Stimulated activated CD8-positive, alpha-beta memory T cell treated with anti-CD3 and anti-CD28 coated beads, Interleukin-15, amount 100 ng/mL, for 24 hours (primary cell): ENCODE data around the gene DOCK9.

Experiments
- DNase-seq: peaks from one replicate; pipeline ENCODE4 v3.0.0-alpha.2; 2020; ENCODE audit warnings: low read depth

Gene DOCK9

DNA sequence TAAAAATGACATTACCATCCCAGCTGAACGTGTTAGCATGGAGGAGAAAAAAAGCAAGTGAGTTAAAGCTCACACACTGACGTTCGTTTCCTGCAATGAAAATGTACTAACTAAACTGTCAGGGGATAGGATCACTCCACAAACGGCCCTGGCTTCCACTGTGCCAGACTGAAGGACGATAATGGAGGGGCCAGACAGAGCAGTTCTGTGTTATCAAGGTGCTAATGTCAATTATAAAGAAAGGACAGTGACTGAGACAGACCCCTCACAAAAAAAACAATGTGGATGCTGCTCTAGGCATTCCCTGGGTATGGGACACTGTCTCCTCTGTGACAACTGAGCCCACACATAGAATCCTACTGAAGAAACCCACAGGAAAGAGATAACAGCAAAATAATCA, 181.7 kb downstream of the DOCK9 start:
- DNase-seq = no peak

DNA sequence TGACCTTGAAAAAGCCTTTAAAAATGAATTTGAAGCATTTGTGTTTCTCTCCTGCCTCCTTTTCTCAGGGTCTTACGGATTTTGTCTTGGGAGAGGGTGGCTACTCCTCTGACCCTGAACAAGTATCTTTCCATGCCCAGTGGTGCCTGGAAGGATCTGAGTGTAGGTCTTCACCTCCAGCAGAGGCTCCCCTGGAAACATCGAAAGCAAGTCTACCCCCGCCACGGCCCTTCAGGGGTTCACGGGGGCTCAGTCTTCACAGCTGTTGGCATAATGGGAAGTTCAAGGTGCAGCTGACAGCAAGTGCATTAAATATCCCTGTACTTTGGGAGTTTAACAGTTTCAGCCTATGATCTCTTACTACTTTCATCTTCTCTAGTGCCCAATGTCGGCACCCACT, 182.6 kb downstream of the DOCK9 start:
- DNase-seq = no peak

DNA sequence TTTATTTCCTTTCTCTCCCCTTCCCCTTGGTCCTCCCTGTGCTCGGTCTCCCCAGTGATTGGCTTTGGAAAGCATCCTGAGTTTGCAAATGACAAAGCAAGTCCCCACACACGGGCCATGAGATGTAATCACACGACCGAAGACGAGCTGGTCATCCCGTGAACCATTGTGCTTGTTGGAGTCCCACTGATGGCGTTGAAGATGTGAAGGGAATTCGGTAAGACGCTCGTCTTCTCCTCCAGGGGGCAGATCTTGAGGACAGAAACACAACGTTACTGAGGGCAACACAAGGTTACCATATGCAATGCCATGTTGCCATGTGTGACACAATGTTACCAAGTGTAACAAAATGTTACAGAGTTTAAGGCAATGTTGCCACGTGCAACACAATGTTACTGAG, 183.4 kb downstream of the DOCK9 start:
- no peak for DNase-seq

DNA sequence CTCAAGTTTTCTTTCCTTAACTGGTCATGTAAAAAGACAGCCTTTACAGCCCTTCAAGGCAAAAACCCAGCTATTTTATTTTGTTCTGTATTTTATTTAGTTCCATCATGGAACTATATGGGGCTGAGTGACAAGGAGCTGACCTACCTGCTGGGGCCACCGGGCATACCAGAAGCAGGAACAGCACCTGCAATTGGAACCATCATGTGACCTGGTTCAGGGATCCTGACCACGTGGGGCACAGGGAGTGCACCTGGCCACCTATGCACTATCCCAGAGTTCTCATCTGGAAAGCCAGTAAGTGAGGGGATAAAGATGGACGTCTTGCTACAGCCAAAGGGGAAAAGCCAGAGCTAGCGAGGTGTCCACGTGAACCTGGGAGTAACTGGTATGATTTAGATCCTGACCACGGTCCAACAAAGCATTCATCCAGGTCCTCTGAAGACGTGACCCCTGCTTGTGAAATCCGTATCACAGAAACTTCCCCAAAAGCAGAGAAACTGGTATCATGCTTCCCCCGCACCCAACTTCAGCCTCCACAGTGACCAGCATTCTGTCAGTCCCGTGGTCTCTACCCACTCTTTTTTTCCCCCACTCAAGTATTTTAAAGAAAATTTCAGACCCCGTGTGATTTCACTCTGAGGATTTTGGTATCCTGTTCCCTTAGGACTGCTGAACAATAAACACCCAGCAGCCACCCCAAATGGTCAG, 184.9 kb downstream of the DOCK9 start:
- no peak for DNase-seq

DNA sequence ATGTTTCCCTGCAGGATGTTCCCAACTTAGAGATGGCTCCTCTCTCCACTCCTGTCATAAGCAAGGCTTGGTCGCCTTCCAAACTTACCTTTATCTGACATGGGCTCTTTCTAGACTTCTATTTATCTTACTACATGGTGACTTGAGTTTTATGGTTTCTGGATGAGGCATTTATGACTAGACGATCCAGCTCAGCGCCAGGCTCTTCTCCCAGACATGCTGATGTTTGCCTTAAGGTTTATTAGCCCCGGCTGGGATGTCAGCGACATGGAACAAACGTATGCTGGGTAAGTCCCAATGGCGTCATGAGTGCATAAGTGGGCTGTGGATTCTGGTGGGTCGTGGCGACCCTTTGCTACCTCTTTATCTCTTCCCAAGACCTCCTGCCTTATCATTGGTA, 185.5 kb downstream of the DOCK9 start:
- no peak for DNase-seq

DNA sequence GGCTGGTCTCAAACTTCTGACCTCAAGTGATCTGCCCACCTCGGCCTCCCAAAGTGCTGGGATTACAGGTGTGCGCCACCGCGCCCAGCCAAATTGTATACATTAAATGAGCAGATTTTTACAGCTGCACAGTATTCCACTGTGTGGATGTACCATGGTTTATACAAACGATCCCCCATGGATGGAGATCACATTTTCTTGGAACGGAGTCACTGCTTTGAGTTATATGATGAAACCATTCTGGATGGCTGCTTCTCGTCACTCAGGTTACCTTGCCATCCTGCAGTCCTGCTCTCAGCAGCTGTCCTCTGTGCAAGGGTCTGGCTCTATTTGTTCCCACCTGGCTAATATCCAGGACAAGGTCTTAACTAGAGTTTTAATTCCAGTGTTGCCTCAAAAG, 186.3 kb downstream of the DOCK9 start:
- no peak for DNase-seq

DNA sequence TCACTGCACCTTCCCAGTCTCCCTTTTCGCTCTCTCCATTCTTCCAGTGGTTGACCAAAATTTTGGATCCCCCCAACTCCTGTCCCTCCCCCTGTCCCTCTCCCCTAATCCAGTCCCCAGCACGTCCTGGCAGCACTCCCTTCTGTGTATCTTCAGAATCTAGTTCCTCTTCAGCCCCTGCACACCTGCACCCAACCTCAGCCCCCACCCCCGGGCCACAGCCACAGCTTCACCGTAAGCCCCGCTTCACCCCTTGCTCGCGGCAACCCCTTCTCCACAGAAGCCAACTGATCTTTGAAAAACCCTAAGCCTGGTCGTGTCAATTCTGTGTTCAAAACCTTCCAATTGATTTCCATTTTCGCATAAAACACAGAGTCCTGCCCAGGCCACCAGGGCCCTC, 189.9 kb downstream of the DOCK9 start:
- DNase-seq = no peak

DNA sequence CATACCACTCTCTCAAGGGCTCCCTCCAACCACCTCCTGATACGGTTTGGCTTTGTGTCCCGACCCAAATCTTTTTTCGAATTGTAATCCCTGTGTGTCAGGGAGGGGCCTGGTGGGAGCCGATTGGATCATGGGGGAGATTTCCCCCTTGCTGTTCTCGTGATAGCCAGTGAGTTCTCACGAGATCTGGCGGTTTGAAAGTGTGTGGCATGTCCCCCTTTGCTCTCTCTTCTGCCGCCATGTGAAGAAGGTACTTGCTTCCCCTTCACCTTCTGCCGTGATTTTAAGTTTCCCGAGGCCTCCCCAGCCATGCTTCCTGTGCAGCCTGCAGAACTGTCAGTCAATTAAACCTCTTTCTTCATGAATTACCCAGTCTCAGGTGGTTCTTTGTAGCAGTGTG, 190.7 kb downstream of the DOCK9 start:
- no peak for DNase-seq

DNA sequence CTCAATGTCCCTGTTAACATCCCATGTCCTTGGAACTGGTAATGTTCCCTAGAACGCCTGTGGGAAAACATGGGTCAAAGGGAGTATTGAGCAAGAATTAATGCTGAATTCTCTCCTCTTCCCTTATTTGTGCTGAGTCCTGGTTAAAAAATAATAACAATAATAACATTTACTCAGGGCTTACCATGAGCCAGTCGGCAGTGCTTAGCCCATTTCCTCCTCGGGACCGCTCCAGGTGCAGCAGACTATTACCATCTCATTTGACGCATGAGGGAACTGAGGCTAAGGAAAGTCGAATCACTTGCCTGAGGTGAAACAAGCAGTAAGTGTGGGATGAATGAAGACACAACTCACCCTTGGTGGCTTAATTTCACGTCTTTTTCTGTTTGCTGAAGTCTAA, 191.8 kb downstream of the DOCK9 start:
- DNase-seq = no peak

DNA sequence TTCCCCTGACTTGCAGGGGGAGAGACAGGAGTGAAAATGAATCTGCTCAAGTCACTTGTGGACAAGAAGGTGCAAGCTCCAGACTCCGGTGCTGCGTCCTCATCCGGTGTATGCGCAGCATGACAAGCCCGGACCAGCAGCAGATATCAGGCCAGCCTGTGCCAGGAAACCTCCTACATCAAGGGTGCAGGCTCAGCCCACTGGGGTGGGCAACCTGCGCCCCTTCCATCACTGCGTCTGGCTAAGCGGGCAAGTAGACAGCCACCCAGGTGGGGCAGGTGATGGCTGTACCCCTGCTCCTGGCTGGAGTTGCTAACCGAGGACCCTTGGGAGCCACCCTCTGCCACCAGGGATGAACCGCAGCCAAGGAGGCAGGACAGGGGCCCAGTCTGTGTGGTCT, 192.5 kb downstream of the DOCK9 start:
- DNase-seq = no peak

DNA sequence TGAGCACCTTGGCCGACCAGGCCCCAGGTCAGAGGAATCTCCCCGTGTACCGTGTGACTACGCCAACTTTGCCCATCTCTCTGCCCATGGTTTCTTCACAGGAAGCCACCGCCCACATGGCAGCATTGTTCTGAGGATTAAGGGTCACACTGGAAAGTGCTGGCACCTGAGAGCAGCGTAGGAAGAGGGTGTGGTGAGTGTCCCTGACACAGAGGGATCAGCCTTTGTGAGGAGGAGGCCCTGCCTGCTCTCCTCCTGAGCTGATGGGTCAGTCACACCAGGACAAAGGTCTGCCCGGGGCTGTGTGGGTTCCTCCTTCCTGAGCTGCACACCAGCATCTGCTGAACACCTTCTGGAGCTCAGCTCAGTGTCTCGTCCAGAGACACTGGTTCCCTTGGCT, 193.2 kb downstream of the DOCK9 start:
- DNase-seq = no peak

DNA sequence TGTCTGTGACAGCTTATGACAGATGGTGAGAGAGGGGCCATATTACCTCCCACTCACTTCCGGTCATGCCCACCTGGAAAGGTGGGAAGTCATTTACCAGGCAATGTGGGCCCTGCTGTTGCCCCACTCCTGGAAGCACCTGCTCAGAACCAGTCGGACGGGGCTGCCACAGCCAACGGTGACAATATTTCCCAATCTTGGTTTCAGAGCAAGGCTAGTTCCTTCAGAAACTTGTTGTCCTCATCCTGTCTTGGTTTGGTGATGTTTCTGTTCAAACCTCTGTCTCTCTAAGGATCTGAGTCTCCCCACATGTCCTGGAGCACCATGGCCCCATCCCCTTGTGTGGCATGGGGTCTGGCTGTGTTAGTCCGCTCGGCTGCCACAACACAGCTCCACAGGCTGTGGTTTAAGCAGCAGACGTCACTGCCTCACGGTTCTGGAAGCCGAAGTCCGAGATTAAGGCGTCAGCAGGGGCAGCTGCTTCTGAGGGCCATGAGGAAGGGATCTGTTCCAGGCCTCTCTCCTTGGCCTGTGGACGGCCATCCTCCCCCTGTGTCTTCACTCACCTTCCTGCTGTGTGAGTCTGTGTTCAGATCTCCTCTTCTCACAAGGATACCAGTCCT, 193.9 kb downstream of the DOCK9 start:
- DNase-seq = no peak

DNA sequence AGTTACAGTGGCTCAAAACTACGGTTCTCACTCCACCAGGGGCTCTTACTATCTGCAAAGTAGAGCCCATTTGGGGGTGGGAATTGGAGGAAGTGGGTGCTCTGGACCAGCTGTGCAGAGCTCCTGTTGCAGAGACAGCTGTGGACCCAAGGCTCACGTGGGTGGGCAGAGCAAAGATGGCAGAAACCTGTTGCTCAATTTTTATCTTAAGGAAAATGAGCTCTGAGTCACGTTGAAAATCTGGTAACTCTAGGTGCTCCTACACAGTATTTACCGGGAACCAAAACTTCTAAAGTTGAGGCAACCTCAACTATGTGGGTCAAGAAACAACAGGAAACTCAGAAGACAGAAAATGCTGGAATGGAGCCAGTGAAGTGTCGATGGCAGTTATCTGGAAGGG, 195.2 kb downstream of the DOCK9 start:
- DNase-seq = no peak

DNA sequence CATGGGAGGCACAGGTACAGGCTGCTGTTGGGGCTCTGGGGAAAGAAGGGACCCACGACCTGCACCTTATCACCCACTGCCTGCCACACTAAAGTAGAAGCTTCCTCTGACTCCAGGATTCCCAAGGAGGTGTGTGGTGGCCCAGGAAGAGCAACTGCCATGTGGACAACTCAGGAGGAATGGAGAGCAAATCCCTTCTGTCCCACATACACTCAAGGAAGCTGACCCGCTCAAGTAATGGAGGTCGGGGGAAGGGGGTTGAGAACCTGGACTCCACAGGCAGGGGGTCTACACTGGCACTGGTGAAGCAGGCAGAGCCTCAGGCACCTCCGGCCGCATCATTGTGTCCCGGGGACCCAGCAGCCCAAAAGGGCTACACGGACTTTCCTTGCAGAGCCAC, 196.0 kb downstream of the DOCK9 start:
- DNase-seq = no peak

DNA sequence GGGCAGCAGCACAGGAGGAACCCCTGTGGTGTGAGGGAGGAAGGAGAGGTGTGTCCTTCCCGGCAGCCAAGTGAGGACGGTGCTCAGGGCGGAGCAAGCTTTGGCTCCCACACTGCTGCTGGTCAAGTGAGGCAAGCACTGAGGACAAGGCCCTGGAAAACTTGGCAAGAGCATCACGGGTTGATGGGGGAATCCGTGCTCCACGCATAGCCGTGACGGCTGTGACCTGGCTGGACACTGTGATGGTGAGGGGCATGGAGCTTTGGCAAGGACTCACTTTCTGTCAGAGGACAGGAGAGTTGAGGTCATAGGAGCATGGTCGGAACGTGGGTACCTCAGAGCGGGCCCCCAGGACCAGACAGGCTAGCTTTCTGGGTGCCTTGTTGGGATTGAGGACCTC, 196.4 kb downstream of the DOCK9 start:
- no peak for DNase-seq

DNA sequence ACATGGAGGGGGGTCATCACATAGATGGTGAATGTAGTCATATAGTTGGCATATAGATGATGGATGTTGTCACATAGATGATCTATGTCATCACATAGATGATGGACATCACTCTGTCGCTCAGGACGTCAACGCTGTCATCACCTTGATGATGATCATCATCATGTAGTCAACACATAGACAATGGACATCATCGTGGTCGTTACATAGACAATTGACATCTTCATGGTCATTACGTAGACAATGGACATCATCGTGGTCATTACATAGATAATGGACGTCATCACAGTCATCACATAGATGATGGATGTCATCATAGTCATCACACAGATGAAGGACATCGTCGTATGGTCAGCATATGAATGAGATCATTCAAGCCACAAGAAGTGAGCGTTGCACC, 196.8 kb downstream of the DOCK9 start:
- DNase-seq = no peak

DNA sequence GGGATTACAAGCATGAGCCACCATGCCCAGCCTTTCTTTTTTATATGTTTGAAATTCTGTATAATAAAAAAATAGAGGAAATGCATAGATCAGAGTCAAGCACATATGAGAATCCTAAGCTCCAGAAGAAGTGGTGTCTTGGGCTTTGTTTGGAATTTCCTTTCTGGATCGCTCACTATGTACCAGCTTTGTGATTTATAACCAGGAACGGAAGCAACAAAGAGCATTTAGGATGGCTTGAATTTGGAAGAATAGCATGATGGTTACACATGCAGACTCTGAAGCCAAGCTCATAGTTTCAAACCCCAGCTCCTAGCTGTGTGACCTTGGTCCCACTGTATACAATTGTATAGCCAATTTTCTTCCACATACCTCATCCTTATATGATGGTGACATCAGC, 197.4 kb downstream of the DOCK9 start:
- no peak for DNase-seq

DNA sequence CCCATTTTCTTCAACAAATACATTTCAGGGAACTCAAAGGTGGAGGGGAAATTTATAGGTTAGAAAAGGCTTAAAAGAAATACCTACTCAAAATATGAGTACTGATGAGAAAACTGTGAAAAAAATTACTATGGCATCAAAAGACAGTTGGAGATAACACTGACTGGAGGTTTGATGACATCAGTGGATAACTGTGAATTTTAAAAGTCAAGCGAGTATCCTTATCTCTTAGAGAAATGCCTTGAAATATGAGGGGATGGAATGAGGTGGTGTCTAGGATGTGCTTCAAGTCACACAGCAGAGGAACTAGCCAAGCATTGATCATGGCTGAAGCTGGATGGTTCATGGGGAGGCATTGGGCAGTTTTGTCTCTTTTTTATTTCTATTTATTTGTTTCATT, 198.2 kb downstream of the DOCK9 start:
- no peak for DNase-seq

DNA sequence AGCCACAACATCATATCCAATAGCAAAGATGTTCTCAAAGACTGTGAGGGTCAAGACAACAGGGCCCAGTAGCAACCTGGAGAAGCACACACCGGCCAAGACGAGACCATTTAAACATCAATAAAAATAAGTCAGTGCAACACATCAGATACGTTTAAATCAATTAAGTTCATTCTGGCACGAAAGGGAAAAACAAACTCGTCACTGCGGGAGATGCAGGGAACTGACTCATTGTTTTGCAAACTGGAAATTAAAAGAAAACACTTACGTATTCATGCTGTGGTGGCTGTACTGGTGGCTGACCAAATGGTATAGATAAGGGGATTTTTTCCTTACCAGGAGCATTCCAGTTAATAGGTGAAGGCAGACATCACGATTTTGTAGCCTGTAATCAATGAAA, 199.1 kb downstream of the DOCK9 start:
- no peak for DNase-seq

DNA sequence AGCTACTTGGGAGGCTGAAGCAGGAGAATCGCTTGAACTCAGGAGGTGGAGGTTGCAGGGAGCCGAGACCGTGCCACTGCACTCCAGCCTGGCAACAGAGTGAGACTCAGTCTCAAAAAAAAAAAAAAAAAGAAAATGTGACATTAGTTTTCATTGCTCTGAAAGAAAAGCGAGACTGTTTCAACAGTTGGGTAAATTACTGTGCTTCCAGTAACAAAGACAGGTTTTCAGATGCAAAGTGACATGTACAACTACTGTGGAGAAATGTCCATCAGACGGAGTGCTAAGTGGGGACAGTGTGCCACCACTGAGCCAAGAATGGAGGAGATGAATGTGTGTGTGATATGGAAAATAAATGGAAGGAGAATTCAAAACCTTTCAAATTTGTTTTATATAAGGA, 201.2 kb downstream of the DOCK9 start:
- DNase-seq = no peak

DNA sequence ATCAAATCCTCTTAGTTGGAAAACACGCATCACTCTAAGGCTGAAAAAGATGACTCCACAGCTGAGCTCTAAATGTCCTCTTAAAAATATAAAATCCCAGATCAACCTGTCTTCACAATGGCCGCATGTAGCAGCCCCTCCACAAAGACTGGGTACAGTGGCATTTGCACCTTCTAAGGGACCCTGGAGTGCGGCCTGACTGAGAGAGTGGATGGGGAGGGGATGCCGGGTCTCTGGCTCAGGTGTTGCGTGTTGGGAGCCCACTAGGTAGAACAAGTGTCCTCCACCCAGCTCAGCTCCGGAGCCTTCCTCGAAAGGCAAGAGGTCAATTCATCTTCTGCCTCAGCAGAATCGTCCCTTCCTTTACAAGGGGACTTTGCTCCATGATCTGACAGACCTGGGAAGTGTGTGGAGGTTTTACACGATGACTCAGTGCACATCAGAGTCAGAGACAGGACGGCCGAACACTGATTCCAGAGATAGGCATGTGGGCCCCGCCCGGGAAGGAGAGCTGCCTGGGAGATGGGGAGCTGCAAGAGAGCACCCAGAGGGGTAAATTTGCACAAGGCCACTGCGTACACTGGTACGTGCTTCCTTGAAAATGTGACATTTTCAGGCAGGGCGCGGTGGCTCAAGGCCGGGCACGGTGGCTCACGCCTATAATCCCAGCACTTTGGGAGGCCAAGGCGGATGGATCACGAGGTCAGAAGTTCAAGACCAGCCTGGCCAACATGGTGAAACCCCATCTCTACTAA, 201.8 kb downstream of the DOCK9 start:
- no peak for DNase-seq

DNA sequence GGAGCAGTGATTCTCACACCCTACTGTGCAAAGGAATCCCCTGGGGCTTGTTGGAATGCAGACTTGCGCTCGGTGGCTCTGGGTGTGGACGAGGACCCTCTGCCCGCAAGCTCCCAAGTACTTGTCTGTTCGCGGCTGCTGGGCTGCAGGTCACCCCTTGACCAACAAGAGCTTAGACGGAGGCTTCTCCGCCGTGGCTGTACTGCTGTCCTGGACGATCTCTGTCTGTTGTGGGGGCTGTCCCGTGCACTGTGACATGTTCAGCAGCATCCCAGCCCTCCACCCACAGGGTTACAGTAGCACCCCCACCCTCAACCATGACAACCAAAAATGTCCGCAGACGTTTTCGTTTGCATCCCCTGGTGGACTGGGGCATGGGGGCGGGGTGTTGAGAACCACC, 202.5 kb downstream of the DOCK9 start:
- DNase-seq = no peak

DNA sequence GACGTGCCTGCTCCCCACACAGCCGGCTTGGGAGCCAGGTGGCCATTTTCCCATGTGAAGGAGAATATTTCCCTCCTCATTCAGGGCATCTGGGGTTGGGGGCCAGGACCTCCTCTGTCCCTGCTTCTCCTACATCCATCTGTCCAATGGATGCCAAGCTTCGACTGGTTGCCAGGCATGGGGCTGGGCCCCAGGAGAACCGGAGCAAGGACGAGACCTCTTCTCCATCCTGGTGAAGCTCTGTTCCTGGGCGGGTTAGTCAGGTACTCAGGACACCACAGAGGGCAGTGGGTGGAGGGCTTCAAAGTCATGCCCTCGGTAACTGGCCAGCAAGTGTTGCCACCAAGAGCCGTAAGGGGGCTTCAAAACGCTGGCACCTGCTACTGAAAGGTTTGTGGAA, 203.1 kb downstream of the DOCK9 start:
- DNase-seq = no peak

DNA sequence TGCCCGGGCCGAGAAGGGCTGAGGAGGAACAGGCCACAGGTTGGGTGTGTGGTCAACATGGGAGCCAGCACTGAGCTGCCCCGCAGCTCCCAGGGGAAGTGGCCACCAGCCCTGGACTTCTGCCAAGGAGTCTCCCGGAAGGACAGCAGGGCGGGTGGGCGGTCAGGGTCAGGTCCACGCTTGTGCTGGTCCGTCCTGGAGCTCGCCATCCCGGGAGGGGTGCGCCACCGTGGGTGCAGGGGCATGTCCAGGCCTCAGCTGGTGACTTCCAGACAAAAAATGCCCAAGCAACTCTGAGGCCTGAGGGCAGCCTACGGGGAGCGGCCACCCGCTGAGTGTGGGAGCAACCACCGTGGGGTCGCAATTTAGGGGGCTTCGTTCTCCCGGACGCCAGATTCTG, 203.9 kb downstream of the DOCK9 start:
- DNase-seq = no peak
